Activated CD8-positive, alpha-beta T cell treated with anti-CD3 and anti-CD28 coated beads, Interleukin-2, amount 10 ng/mL, durations not matched to agents 7 days and 5 days (primary cell): ENCODE measurements around the gene MYZAP. TPM values are rescaled to one million over a fixed set of nuclear protein-coding genes. Genes with fewer than 3 reads are reported as not detected.

Source experiments
- ATAC-seq: fragments of 150-1000 bp; cut with Tn5 transposase; one replicate; pipeline ENCODE4 v1.10.0; 2021; ENCODE audit warnings: moderate library complexity
- CTCF ChIA-PET: fragments of 350-600 bp; sonication (Branson Sonifier 250); formaldehyde crosslinking; loops from one replicate; lab custom pipeline; 2021; ENCODE audit warnings: antibody characterized with exemption; lab: Charles Lee
- POLR2A ChIA-PET: fragments of 350-600 bp; sonication (Branson Sonifier 250); formaldehyde crosslinking; loops from one replicate; lab custom pipeline; 2021; ENCODE audit warnings: antibody characterized with exemption; lab: Charles Lee
- DNase-seq: peaks from one replicate; pipeline ENCODE4 v3.0.0-alpha.2; 2020
- H3K27ac Mint-ChIP-seq: one replicate; pipeline ENCODE4 v1.8.0; 2021; ENCODE audit warnings: mild to moderate bottlenecking, mixed read lengths
- H3K27me3 Mint-ChIP-seq: one replicate; pipeline ENCODE4 v1.8.0; 2021; ENCODE audit warnings: low read depth, mixed read lengths
- H3K36me3 Mint-ChIP-seq: one replicate; pipeline ENCODE4 v1.8.0; 2021; ENCODE audit warnings: low read depth, mixed read lengths
- H3K4me1 Mint-ChIP-seq: one replicate; pipeline ENCODE4 v1.8.0; 2021; ENCODE audit warnings: low read depth, mixed read lengths
- H3K4me3 Mint-ChIP-seq: one replicate; pipeline ENCODE4 v1.8.0; 2021; ENCODE audit warnings: mild to moderate bottlenecking, mixed read lengths
- H3K9me3 Mint-ChIP-seq: one replicate; pipeline ENCODE4 v1.8.0; 2022; ENCODE audit warnings: mixed read lengths; ENCODE audit not compliant: insufficient read depth
- total RNA-seq, 2 experiments: library from RNA; stranded (reverse); gene quantifications; one replicate each; pipeline ENCODE4 v1.2.3, GENCODE V29; 2021

The MYZAP gene
- total RNA-seq, 2 experiments from 2014 or later: not detected

DNA sequence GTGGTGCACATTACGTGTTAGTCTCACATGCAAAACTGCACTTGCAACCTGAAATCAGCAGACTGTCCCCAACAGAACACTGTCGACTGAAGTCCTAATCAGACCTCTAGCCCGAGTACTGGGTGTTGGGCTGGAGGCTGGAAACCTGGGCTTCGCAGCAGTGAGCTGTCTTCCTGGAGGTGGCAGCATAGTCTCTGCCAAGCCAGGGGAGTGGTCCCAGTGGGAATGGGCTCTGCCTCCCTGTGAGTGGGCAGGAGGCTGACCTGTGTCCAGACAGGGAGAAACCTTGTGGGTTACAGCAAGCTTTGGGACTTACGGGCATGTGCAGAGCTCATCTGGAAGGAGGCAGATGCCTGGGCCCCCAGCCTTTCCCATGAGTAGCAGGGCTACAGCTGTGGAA lies 38.2 kb upstream of the MYZAP start:
- H3K4me3 Mint-ChIP-seq: no peak overlapping the region
- no peak for ATAC-seq
- H3K36me3 Mint-ChIP-seq: no peaks in the 10 kb centered on the region
- no peak overlapping the region for H3K27ac Mint-ChIP-seq
- no peaks in the 10 kb centered on the region for H3K9me3 Mint-ChIP-seq
- H3K27me3 Mint-ChIP-seq: peaks cover 2% of the 10 kb centered on the region
- ChIA-PET POLR2A (no interaction called here), CTCF (interaction anchor here (2.7 kb wide), 1 partner anchor 11 kb away, joined by 14 read pairs; no protein-coding TSS in a partner anchor)
- H3K4me1 Mint-ChIP-seq: no peaks in the 10 kb centered on the region
- no peak for DNase-seq

DNA sequence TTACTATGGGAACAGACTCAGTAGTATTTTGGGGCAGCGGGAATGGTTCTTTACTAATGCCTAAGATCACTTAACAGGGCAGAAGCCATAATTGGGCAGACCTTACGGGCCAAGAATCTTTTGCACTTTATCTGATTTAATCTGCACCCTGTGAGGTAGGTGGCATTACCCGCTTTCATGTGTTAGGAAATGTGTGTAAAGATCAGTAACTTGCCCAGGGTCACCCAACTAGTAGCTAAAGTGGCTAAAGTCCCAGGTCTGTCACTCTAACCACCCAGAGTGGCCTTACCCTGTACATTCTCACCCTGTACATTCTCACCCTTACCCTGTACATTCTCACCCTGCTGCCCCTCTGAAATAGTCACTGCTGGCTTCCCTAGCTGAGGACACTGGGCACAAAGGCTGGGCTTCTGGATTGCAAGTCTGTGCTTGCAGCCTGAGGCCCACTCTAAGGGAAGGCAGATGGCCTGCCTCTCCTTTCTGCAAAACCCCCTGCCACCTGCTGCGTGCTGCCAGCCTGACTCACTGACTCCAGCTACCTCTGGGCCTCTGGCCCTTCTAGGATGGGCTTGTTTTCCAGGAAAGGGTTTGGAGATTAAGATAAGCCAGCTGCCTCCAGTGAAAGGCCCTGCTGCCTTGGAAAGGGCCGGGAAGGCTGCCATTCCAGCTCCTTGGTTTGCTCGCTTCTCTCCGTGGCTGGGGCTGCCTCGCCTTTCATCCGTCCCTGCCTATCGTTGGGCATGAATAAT lies 37.5 kb upstream of the MYZAP start:
- CTCF ChIA-PET: no interaction called here
- ATAC-seq: no peak
- peaks cover 5% of the 10 kb centered on the region for H3K27me3 Mint-ChIP-seq
- POLR2A ChIA-PET: no interaction called here
- DNase-seq: no peak
- H3K27ac Mint-ChIP-seq: no peak overlapping the region
- no peaks in the 10 kb centered on the region for H3K9me3 Mint-ChIP-seq
- H3K4me3 Mint-ChIP-seq: no peak overlapping the region
- no peaks in the 10 kb centered on the region for H3K4me1 Mint-ChIP-seq
- no peaks in the 10 kb centered on the region for H3K36me3 Mint-ChIP-seq

DNA sequence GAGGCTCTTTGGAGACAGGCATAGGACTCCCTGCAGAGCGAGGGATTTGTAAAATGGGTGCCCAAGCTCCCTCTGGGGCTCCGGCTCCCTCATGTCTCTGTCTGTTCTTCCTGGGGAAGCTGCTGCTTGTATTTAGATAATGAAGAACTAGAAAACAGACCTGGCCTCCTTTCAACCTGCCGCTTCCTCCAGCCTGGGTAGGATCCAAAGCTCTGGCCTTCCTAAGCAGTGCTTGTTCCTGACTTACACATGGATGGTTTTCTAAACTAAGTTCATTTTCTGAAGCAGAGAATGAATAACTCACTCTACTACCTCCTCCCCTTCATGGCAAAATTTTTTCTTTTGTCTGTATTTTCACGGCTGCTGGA lies 36.9 kb upstream of the MYZAP start:
- Mint-ChIP-seq H3K9me3 (no peaks in the 10 kb centered on the region), H3K4me3 (no peak overlapping the region), H3K27me3 (peaks cover 5% of the 10 kb centered on the region), H3K4me1 (no peaks in the 10 kb centered on the region), H3K36me3 (no peaks in the 10 kb centered on the region), H3K27ac (no peak overlapping the region)
- POLR2A ChIA-PET: interaction anchor here (0.5 kb wide), 1 partner anchor 79 kb away, joined by 3 read pairs; no protein-coding TSS in a partner anchor
- ATAC-seq (no peak), DNase-seq (no peak)
- CTCF ChIA-PET: interaction anchor here (1.3 to 1.5 kb wide), 2 partner anchors 12 to 27 kb away, joined by 3 to 4 read pairs; no protein-coding TSS in a partner anchor

DNA sequence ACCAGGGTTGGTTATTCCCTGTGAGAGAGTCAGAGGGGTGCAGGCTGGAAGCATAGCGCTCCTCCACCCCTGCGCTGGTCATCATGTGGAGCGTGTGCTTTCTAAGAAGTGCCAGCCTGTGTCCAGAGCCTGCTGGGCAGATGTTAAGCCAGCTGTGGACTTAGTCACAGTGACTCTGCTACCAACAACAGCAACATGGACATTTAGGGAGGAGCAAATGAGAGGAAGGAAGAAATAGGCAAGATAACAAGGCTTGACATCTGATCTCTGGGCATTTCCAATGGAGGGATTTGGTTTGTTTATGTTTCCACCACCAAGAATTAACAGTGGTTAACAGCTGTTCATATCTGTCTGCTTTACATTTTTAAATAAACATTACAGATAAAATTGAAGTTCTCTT lies 36.4 kb upstream of the MYZAP start:
- no peak for DNase-seq
- no peaks in the 10 kb centered on the region for H3K36me3 Mint-ChIP-seq
- POLR2A ChIA-PET: interaction anchor here (0.5 kb wide), 1 partner anchor 79 kb away, joined by 3 read pairs; no protein-coding TSS in a partner anchor
- no peak for ATAC-seq
- no peak overlapping the region for H3K27ac Mint-ChIP-seq
- CTCF ChIA-PET: interaction anchor here (1.3 to 1.5 kb wide), 2 partner anchors 13 to 28 kb away, joined by 3 to 4 read pairs; no protein-coding TSS in a partner anchor
- H3K4me1 Mint-ChIP-seq: peaks cover 2% of the 10 kb centered on the region
- peaks cover 5% of the 10 kb centered on the region for H3K27me3 Mint-ChIP-seq
- H3K4me3 Mint-ChIP-seq: no peak overlapping the region
- no peaks in the 10 kb centered on the region for H3K9me3 Mint-ChIP-seq

DNA sequence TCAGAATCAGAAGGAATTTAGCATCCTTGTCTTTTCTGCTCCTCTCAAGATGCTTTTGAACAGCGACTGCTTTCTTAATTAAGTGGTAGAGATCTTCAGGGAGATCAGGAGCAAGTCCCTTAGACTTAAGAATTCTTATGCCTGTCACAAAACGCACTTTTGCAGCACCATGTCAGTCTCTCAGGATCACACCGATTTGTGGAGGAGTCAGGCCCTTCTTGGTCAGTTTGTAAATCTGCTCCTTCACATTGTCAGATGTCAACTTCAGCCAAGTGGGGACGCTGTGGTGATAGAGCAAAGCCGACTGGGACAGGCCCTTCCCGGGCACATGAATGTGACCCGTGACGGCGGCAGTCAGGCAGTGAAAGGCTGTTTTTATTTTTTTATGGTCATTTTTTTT lies 35.7 kb upstream of the MYZAP start:
- H3K4me1 Mint-ChIP-seq: peaks cover 2% of the 10 kb centered on the region
- H3K27me3 Mint-ChIP-seq: peaks cover 5% of the 10 kb centered on the region
- ChIA-PET CTCF (interaction anchor here (1.3 to 1.5 kb wide), 2 partner anchors 14 to 28 kb away, joined by 3 to 4 read pairs; no protein-coding TSS in a partner anchor), POLR2A (no interaction called here)
- no peak for DNase-seq
- no peaks in the 10 kb centered on the region for H3K36me3 Mint-ChIP-seq
- no peak for ATAC-seq
- H3K27ac Mint-ChIP-seq: no peak overlapping the region
- no peaks in the 10 kb centered on the region for H3K9me3 Mint-ChIP-seq
- H3K4me3 Mint-ChIP-seq: no peak overlapping the region

DNA sequence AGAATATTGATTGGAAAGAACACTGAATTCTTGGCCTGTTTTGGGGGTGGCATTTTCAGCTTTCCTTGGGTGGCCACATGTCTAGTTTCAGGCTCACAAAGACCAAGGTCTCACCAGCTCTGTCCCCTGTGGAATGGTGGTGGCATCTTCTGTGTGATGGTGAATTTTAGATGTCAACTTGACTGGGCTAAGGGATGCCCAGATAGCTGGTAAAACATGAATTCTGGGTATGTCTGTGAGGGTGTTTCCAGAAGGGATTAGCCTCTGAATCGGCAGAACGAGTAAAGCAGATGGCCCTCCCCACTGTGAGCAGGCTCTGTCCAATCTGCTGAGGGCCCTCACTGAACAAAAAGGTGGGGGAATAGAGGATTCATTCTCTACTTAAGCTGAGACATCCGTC lies 34.4 kb upstream of the MYZAP start:
- peaks cover 5% of the 10 kb centered on the region for H3K27me3 Mint-ChIP-seq
- no peak for DNase-seq
- no peaks in the 10 kb centered on the region for H3K36me3 Mint-ChIP-seq
- H3K9me3 Mint-ChIP-seq: no peaks in the 10 kb centered on the region
- no peak for ATAC-seq
- no peak overlapping the region for H3K4me3 Mint-ChIP-seq
- peaks cover 11% of the 10 kb centered on the region for H3K4me1 Mint-ChIP-seq
- no peak overlapping the region for H3K27ac Mint-ChIP-seq
- CTCF ChIA-PET: no interaction called here
- POLR2A ChIA-PET: no interaction called here

DNA sequence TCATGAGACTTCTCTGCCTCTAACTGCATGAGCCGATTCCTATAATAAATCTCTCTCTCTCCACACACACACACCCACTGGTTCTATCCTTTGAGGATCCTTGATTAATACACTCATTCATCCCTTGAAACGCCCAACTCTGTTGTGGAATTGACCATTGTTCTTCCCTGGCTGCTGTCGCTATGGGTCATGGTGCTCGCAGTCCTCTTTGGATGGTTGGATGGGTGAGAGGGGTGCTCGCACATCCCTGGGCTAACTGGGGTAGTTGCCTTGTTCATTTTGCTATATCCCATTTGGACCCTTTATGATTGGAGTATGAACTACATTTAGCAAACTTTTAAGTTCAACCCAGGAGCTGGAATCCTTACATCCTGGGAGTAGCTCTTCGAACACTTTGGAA lies 33.9 kb upstream of the MYZAP start:
- POLR2A ChIA-PET: no interaction called here
- H3K27ac Mint-ChIP-seq: no peak overlapping the region
- DNase-seq (no peak), ATAC-seq (no peak)
- H3K27me3 Mint-ChIP-seq: peaks cover 5% of the 10 kb centered on the region
- H3K4me1 Mint-ChIP-seq: peaks cover 17% of the 10 kb centered on the region
- H3K4me3 Mint-ChIP-seq: no peak overlapping the region
- no peaks in the 10 kb centered on the region for H3K9me3 Mint-ChIP-seq
- CTCF ChIA-PET: no interaction called here
- H3K36me3 Mint-ChIP-seq: no peaks in the 10 kb centered on the region

DNA sequence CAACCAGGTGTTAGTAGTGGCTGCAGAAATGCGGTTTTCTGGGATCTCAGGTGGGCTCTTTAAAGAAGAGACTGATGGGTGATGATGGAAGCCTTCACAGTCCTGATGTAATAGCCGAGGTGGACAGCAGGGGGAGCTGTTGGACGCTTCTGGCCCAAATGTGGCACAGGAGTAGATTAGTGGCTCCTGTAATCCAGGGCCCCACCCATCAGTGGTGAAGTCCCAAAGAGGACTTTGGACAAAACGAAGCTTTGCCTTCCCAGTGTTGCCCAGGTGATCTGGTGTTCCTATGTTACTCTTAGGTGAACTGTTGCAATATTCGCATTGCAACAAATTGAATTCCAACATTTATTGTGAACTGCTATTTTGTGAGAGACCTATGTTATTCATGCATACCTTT lies 31.8 kb upstream of the MYZAP start:
- Mint-ChIP-seq H3K4me1 (peaks cover 25% of the 10 kb centered on the region), H3K27ac (no peak overlapping the region), H3K36me3 (no peaks in the 10 kb centered on the region), H3K27me3 (peaks cover 6% of the 10 kb centered on the region), H3K9me3 (no peaks in the 10 kb centered on the region), H3K4me3 (no peak overlapping the region)
- CTCF ChIA-PET: interaction anchor here (0.7 to 3.2 kb wide), 26 partner anchors 9 to 827 kb away, joined by 3 to 33 read pairs (median 4); partner anchors contain the start of genes MYZAP and POLR2M
- DNase-seq (peak; percentile 77), ATAC-seq (peak; percentile 56)
- POLR2A ChIA-PET: no interaction called here

DNA sequence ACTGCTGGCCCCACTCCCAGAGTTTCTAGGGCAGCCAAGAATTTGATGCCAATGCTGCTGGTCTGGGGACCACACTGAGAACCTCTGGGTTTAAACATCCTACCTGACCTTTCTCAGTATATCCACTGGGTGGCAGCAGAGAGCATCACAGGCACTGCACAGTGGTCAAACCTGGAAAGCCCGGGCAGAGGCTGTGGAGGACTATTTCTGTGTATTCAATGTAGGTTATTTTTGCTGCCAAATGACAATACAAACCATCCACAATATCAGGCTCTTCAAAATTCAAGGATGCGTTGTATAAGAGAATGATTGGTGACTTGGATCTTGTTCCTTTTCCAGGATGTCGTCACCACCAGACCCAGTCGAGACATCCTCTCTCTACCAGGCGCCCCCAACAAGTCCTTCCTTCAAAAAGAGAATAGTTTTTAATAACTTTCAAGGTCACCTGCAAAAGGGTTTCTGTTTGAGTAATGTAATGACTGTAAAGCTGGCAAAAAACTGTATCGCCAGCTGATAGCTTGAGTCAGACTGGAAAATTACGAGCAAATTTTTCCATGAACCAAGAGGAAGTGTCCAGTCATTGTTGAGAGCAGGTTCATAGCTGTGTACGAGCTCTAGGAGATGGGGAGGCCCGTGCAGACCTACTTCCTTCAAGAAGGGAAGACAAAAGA lies 30.5 kb upstream of the MYZAP start:
- H3K4me3 Mint-ChIP-seq: no peak overlapping the region
- H3K9me3 Mint-ChIP-seq: no peaks in the 10 kb centered on the region
- POLR2A ChIA-PET: no interaction called here
- CTCF ChIA-PET: interaction anchor here (0.8 to 3.2 kb wide), 19 partner anchors 10 to 509 kb away, joined by 3 to 33 read pairs (median 5); partner anchors contain the start of genes MYZAP and POLR2M
- H3K36me3 Mint-ChIP-seq: no peaks in the 10 kb centered on the region
- peak; percentile 84 for ATAC-seq
- peaks cover 13% of the 10 kb centered on the region for H3K27me3 Mint-ChIP-seq
- no peak overlapping the region for H3K27ac Mint-ChIP-seq
- peak; percentile 74 for DNase-seq
- H3K4me1 Mint-ChIP-seq: peaks cover 34% of the 10 kb centered on the region

DNA sequence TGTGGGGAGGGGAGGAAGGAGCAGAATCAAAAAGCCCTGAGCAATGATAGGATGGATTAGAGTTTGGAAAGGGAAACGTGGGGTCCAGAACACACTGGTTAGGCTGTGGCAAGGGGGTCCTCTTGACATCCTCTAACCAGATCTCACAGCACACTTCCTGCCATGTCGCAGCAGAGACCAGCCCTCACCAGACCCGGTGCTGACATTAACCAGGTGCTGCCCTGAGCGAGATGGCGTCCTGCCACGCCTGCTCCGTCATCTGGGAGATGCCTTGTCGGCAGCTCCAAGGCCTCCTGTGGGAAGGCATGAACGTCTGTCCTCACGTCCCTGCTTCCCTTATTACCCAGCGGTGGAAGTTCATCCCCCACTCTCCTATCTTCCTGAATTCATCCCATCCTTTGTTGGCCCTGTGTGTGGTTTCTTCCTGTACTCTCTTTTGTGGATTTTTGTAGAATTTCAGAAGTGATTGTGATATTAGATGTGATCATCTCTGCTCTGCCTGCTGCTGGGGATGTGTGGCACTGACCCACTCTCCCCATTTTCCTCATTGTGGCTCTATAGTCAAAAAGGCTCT lies 29.4 kb upstream of the MYZAP start:
- peaks cover 18% of the 10 kb centered on the region for H3K27me3 Mint-ChIP-seq
- no peaks in the 10 kb centered on the region for H3K9me3 Mint-ChIP-seq
- no peak overlapping the region for H3K27ac Mint-ChIP-seq
- no peaks in the 10 kb centered on the region for H3K36me3 Mint-ChIP-seq
- no peak for DNase-seq
- ChIA-PET CTCF (interaction anchor here (1.2 to 3.0 kb wide), 4 partner anchors 16 to 298 kb away, joined by 4 to 33 read pairs (median 12); partner anchors contain the start of gene MYZAP), POLR2A (no interaction called here)
- no peak overlapping the region for H3K4me3 Mint-ChIP-seq
- ATAC-seq: no peak
- peaks cover 34% of the 10 kb centered on the region for H3K4me1 Mint-ChIP-seq

DNA sequence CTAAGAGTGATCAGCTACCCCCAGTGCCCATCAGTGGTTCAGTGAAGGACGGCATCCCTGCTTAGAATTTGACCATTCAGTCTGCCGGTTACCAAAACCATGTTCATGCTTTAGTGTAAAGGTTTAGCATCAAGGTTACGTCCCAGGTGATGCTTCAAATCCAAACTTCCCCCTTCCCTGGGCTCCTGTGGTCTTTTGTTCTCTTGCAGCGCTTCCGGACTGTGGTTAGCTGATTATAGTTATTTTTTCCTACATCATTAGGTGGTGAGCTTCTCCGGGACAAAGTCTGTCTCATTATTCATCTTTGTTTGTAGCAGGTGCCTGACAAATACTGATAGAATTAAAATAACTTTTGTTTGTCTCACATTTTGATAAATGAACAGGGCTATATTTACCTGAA lies 28.3 kb upstream of the MYZAP start:
- peaks cover 34% of the 10 kb centered on the region for H3K4me1 Mint-ChIP-seq
- no peak overlapping the region for H3K27ac Mint-ChIP-seq
- DNase-seq: no peak
- no peaks in the 10 kb centered on the region for H3K36me3 Mint-ChIP-seq
- ChIA-PET CTCF (no interaction called here), POLR2A (no interaction called here)
- no peaks in the 10 kb centered on the region for H3K9me3 Mint-ChIP-seq
- H3K4me3 Mint-ChIP-seq: no peak overlapping the region
- peaks cover 21% of the 10 kb centered on the region for H3K27me3 Mint-ChIP-seq
- ATAC-seq: no peak
